Gastrocnemius medialis (tissue), 4 donors: ENCODE measurements around the gene DPYSL5. TPM values are rescaled to one million over a fixed set of nuclear protein-coding genes. Genes with fewer than 3 reads are reported as not detected.

Source experiments
- ATAC-seq, 2 donors: fragments of 150-250 bp; one replicate each; pipeline ENCODE4 v1.9.1; 2016
- DNase-seq, 2 donors: peaks; one replicate each; pipeline ENCODE4 v3.0.0-alpha.2; 2019
- H3K27ac ChIP-seq, 4 donors: fragments of 200-600 bp; sonication (generic); 1 replicate in 1 of 4; 2 replicates in 3 of 4; pipeline ENCODE4 v1.5.1; 2016 to 2018; ENCODE audit warnings: mild to moderate bottlenecking in 2 of 4, moderate library complexity in 1 of 4
- H3K27me3 ChIP-seq, 3 donors: fragments of 200-600 bp; sonication (generic) in 2 of 3; 1 replicate in 1 of 3; 2 replicates in 2 of 3; pipeline versions ENCODE4 v1.5.1 to v1.6.0; 2016 to 2019; ENCODE audit warnings: mild to moderate bottlenecking in 1 of 3, moderate library complexity in 1 of 3
- H3K36me3 ChIP-seq, 2 donors: fragments of 200-600 bp; sonication (generic) in 1 of 2; one replicate each; pipeline ENCODE4 v1.5.1; 2017 to 2018
- H3K4me1 ChIP-seq, 2 donors: fragments of 200-600 bp; sonication (generic) in 1 of 2; one replicate each; pipeline ENCODE4 v1.5.1; 2016 to 2017; ENCODE audit warnings: mild to moderate bottlenecking in 2 of 2
- H3K4me3 ChIP-seq, 4 donors: fragments of 200-600 bp; sonication (generic) in 3 of 4; 1 replicate in 1 of 4; 2 replicates in 3 of 4; pipeline ENCODE4 v1.5.1; 2016 to 2019; ENCODE audit warnings: mild to moderate bottlenecking in 2 of 4
- H3K9me3 ChIP-seq, 3 donors: fragments of 200-600 bp; sonication (generic) in 2 of 3; 1 replicate in 1 of 3; 2 replicates in 2 of 3; pipeline ENCODE4 v1.5.1; 2016 to 2019
- POLR2A ChIP-seq, 2 donors: fragments of 450-650 bp; IDR thresholded peaks; one replicate each; pipeline ENCODE4 v1.6.1; 2017; ENCODE audit warnings: antibody characterized with exemption in 2 of 2, mild to moderate bottlenecking in 2 of 2, moderate library complexity in 2 of 2
- in situ Hi-C, 4 donors: fragments of 200-750 bp; cut with MboI; loops; one replicate each; pipeline versions ENCODE4 v1.15.0 to v1.8.0; 2017; ENCODE audit warnings: low sequenced_read_pairs in 4 of 4
- intact Hi-C: fragments of 100-400 bp; cut with DNase I; formaldehyde crosslinking; loops from one replicate; pipeline ENCODE4 v1.15.1; 2023; ENCODE audit warnings: low total_unique reads
- total RNA-seq, 4 donors: library from RNA; depleted of rRNA; stranded (reverse); fragments of >200 nt; gene quantifications; one replicate each; pipeline versions ENCODE4 v1.1.0 to v1.2.3, GENCODE V29; 2016
- TF ChIP-seq, protein P1 (sequence below), 5 experiments: fragments of 450-650 bp in 3 of 5; fragments of 200-600 bp in 2 of 5; sonication (generic) in 2 of 5; IDR thresholded peaks in 4 of 5; conservative IDR thresholded peaks in 1 of 5; 1 replicate in 4 of 5; 2 replicates in 1 of 5; pipeline ENCODE4 v1.5.1; 2016 to 2019; ENCODE audit warnings: antibody characterized with exemption in 5 of 5, mild to moderate bottlenecking in 3 of 5, moderate library complexity in 3 of 5

The DPYSL5 gene
- total RNA-seq, 4 donors from 2014 or later: not detected

DNA sequence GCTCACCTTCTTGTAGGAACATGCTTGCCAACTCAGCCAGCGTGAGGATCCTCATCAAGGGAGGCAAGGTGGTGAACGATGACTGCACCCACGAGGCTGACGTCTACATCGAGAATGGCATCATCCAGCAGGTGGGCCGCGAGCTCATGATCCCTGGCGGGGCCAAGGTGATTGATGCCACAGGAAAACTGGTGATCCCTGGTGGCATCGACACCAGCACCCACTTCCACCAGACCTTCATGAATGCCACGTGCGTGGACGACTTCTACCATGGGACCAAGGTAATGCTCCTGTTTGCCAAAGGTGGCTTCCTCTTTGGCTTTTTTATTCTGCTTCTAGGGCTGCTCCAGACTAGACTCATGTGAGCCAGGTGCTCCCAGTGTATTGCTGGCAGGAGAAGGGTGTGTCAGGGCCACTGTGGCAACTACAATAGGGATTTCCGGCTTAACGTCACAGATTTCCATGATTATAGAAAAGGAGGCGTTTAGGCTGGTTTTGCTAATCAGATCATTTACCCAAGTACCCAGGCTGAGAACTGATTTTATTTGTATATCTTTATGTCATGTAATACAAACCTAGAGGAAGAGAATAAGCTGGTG, 50.6 kb downstream of the DPYSL5 start:
- DNase-seq (no peak), ATAC-seq (no peak)
- in situ Hi-C loops (no loop called here), intact Hi-C loops (no loop called here)
- Histone ChIP-seq H3K4me3 (no peak overlapping the region), H3K36me3 (no peaks in the 10 kb centered on the region), H3K9me3 (no peaks in the 10 kb centered on the region), H3K27me3 (no peaks in the 10 kb centered on the region), H3K27ac (no peak overlapping the region), H3K4me1 (no peaks in the 10 kb centered on the region)
- TF ChIP-seq, protein P1, sequence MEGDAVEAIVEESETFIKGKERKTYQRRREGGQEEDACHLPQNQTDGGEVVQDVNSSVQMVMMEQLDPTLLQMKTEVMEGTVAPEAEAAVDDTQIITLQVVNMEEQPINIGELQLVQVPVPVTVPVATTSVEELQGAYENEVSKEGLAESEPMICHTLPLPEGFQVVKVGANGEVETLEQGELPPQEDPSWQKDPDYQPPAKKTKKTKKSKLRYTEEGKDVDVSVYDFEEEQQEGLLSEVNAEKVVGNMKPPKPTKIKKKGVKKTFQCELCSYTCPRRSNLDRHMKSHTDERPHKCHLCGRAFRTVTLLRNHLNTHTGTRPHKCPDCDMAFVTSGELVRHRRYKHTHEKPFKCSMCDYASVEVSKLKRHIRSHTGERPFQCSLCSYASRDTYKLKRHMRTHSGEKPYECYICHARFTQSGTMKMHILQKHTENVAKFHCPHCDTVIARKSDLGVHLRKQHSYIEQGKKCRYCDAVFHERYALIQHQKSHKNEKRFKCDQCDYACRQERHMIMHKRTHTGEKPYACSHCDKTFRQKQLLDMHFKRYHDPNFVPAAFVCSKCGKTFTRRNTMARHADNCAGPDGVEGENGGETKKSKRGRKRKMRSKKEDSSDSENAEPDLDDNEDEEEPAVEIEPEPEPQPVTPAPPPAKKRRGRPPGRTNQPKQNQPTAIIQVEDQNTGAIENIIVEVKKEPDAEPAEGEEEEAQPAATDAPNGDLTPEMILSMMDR (IDR thresholded peaks at IDR 0.05 in 4 of 5, conservative IDR thresholded peaks at IDR 0.05 in 1 of 5): no peak
- no peak for TF ChIP-seq POLR2A (IDR thresholded peaks at IDR 0.05)

DNA sequence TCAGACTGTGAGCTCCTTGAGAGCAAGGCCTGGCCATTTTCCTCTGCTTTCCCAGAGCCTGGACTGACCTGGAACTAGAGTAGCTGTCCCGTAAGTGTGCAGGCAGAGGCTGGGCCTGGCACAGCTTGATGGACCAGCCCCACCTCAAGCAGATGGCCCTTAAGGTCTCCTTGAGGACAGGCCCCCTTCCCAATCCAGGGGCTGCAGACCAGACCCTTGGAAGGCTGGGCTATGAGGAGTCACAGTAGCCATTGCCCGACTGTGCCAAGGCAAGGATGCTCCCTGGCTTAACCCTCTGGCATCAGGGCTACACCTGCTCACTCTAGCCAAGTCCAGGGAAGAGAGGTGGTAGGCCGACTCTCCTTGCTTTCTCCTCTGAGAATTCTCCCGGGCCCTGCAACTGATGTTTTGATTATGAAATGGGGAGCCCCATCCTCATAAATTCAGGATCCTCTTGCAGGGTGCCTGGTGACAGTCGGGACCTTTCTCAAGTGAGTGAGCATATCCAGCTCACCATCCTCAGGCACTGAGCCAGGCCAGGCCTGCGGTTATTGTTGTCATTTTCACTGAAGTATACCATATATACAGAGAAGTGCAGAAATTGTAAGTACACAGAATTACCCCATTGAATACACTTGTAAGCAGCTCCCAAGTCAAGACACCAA, 51.7 kb downstream of the DPYSL5 start:
- Histone ChIP-seq H3K27ac (no peak overlapping the region), H3K36me3 (no peaks in the 10 kb centered on the region), H3K27me3 (no peaks in the 10 kb centered on the region), H3K9me3 (no peaks in the 10 kb centered on the region), H3K4me1 (no peaks in the 10 kb centered on the region), H3K4me3 (no peak overlapping the region)
- TF ChIP-seq, protein P1 (IDR thresholded peaks at IDR 0.05 in 4 of 5, conservative IDR thresholded peaks at IDR 0.05 in 1 of 5): no peak
- no peak for TF ChIP-seq POLR2A (IDR thresholded peaks at IDR 0.05)
- no peak for DNase-seq
- no peak for ATAC-seq
- in situ Hi-C loops (no loop called here), intact Hi-C loops (no loop called here)

DNA sequence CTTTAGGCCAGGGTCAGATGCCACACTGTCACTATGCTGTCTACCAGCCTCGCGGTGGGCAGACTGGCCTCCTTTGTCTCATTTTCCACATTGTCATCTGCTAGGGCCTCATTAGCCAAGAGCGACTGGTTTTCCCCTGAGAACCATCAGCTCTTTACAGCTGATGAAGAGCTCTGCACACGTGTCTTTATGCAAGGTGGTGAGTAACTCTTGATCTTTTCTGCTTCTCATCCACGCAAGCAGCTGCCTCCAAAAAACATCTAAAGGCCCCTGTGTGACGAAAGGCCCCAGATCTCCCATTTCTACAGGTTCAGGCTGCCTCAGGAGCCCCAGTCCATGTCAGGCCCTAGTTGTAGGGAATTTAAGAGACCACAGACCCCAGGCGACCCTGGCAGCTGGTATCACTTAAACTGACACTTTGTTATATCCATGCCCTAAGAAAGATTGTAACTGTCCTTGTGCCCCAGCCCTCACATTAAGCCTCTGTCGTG, 52.9 kb downstream of the DPYSL5 start:
- ATAC-seq (peak in 1 of 2 donors; percentile 30), DNase-seq (no peak)
- Histone ChIP-seq H3K27me3 (no peaks in the 10 kb centered on the region), H3K27ac (no peak overlapping the region), H3K36me3 (no peaks in the 10 kb centered on the region), H3K4me1 (no peaks in the 10 kb centered on the region), H3K9me3 (no peaks in the 10 kb centered on the region), H3K4me3 (no peak overlapping the region)
- in situ Hi-C loops: no loop called here
- TF ChIP-seq, protein P1 (IDR thresholded peaks at IDR 0.05 in 4 of 5, conservative IDR thresholded peaks at IDR 0.05 in 1 of 5): no peak
- TF ChIP-seq POLR2A (IDR thresholded peaks at IDR 0.05): no peak
- intact Hi-C loops: no loop called here

DNA sequence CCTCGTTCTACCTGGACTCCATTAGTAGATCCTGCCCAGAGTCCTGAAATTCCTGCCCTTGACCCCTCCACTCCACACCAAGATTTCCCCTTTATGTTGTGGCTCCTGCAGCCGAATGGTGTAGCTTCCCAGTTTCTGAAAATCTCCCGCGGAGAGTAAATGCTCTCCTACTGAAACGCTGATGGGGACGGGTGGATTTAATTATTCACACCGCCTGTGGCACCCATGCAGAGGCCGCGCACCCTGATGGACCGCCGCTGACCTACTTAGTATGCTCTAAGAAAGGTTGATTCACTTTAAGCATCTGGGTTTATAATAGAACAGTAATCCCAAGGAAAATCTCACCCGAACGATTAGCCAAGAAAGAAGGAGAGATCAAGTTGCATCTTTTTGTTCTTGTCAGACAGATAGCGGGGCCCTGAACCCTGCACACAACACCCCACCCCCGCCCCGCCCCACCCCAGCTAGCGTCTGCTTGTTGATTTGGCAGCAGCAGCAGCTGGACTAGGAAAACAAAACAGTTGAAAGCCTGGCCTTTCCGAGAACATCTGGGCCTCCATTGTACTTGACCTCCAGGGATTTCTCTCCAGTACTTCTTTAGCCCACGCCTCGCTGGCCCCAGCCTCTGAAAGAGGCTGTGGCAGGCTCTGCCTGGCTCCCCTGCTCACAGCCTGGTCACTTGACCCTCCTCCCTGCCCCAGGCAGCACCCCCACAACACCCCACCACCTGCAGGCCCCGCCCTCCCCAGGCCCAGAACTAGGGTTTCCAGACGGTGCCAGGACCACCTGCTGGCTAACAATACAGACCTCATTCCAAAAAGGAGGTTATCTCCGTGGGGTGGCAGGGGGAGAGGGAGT, 53.6 kb downstream of the DPYSL5 start:
- no peak overlapping the region for H3K27ac ChIP-seq
- no peak for DNase-seq
- H3K4me3 ChIP-seq: no peak overlapping the region
- no peaks in the 10 kb centered on the region for H3K9me3 ChIP-seq
- H3K27me3 ChIP-seq: no peaks in the 10 kb centered on the region
- no peaks in the 10 kb centered on the region for H3K4me1 ChIP-seq
- no peaks in the 10 kb centered on the region for H3K36me3 ChIP-seq
- intact Hi-C loops (no loop called here), in situ Hi-C loops (no loop called here)
- ATAC-seq: no peak
- TF ChIP-seq, protein P1 (IDR thresholded peaks at IDR 0.05 in 4 of 5, conservative IDR thresholded peaks at IDR 0.05 in 1 of 5): no peak
- no peak for TF ChIP-seq POLR2A (IDR thresholded peaks at IDR 0.05)
